Nephron progenitor cell (in vitro differentiated cells): ENCODE results near the gene TXNL4A.

Experiments used
- DNase-seq: peaks from one replicate; pipeline ENCODE4 v3.0.0; 2021
- H3K27ac Mint-ChIP-seq: 2 replicates; pipeline ENCODE4 v1.8.0; 2021; ENCODE audit warnings: mild to moderate bottlenecking, moderate library complexity, mixed read lengths
- H3K27me3 Mint-ChIP-seq: 2 replicates; pipeline ENCODE4 v1.8.0; 2021; ENCODE audit warnings: mild to moderate bottlenecking, low read depth, mixed read lengths; ENCODE audit not compliant: poor library complexity
- H3K36me3 Mint-ChIP-seq: 2 replicates; pipeline ENCODE4 v1.8.0; 2021; ENCODE audit warnings: low read depth, mixed read lengths
- H3K4me1 Mint-ChIP-seq: 2 replicates; pipeline ENCODE4 v1.8.0; 2021; ENCODE audit warnings: mixed read lengths
- H3K4me3 Mint-ChIP-seq: 2 replicates; pipeline ENCODE4 v1.8.0; 2021; ENCODE audit warnings: mild to moderate bottlenecking, moderate library complexity, mixed read lengths
- H3K9me3 Mint-ChIP-seq: 2 replicates; pipeline ENCODE4 v1.8.0; 2021; ENCODE audit warnings: mild to moderate bottlenecking, moderate library complexity, mixed read lengths
- TF ChIP-seq, protein P1 (sequence below): fragments of 200-600 bp; sonication (generic); IDR thresholded peaks from 2 replicates; pipeline ENCODE4 v1.5.0; 2021; ENCODE audit warnings: antibody characterized with exemption

The TXNL4A gene

GRCh38 chr18:79941473-79942119, 46.8 kb downstream of the TXNL4A start:
- H3K4me3 Mint-ChIP-seq, result no peak overlapping the region
- no peak for DNase-seq

DNA sequence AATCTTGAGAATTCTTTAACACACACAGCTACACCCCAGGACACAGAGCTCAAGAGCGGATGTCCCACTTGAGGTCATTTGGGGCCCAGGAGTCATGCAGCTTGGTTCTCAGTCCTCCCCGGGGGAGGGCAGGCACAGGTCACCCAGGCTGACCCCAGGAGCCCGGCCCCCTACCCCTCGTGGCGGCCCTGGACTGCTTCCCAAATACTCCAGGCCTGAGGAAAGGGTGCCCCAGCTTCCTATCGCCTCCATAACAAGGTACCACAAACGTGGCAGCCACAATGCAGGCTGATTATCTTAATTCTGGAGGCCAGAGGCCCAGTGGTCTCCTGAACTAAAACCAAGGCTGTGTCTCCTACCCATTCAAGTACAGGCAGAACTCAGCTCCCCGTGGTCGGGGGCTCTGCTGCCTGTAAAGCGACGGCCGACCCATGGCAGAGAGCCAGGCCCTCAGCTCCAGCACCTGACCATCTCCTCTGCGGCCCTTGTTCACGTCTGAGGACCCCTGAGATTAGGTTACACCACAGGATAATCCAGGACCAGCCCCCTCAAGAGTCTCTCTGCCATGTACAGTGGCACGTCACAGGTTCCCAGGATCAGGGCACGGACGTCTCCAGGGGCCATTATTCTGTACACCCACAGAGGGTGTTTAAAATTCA, 47.4 kb downstream of the TXNL4A start:
- Mint-ChIP-seq H3K4me1 (peaks cover 20% of the 10 kb centered on the region), H3K9me3 (peaks cover 23% of the 10 kb centered on the region), H3K27ac (no peak overlapping the region), H3K4me3 (no peak overlapping the region), H3K27me3 (peaks cover 5% of the 10 kb centered on the region), H3K36me3 (peaks cover 52% of the 10 kb centered on the region)
- no peak for DNase-seq
- TF ChIP-seq, protein P1, sequence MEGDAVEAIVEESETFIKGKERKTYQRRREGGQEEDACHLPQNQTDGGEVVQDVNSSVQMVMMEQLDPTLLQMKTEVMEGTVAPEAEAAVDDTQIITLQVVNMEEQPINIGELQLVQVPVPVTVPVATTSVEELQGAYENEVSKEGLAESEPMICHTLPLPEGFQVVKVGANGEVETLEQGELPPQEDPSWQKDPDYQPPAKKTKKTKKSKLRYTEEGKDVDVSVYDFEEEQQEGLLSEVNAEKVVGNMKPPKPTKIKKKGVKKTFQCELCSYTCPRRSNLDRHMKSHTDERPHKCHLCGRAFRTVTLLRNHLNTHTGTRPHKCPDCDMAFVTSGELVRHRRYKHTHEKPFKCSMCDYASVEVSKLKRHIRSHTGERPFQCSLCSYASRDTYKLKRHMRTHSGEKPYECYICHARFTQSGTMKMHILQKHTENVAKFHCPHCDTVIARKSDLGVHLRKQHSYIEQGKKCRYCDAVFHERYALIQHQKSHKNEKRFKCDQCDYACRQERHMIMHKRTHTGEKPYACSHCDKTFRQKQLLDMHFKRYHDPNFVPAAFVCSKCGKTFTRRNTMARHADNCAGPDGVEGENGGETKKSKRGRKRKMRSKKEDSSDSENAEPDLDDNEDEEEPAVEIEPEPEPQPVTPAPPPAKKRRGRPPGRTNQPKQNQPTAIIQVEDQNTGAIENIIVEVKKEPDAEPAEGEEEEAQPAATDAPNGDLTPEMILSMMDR, result no peak

More at GRCh38 chr18:79941473-79942119, 46.8 kb downstream of the TXNL4A start:
- Mint-ChIP-seq H3K27me3 (peaks cover 5% of the 10 kb centered on the region), H3K36me3 (peaks cover 45% of the 10 kb centered on the region), H3K4me1 (peaks cover 26% of the 10 kb centered on the region), H3K27ac (no peak overlapping the region), H3K9me3 (peaks cover 16% of the 10 kb centered on the region)
- TF ChIP-seq, protein P1, result no peak

DNA sequence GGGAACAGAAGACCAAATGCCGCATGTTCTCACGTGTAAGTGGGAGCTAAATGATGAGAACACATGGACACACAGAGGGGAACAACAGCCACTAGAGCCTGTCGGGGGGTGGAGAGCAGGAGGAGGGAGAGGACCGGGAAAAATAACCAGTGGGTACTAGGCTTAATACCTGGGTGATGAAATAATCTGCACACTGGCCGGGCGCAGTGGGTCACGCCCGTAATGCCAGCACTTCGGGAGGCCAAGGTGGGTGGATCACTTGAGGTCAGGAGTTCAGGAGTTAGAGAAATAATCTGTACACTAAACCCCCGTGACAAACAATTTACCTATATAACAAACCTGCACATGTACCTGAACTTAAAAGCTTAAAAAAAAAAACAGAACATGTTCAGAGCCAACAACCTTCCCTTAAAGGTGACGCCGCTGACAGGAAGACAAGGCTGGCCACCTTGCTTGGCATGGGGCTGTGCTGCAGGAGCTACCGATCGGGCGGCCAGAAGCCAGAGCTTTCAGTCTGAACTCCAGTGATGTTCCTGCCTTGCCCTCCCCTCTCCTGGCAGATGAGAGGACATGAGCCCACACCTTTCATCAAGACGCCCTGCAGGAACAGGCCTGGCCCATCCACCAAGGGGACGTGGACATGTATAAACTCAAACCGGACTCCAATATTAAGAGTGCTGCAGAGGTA, 48.1 kb downstream of the TXNL4A start:
- Mint-ChIP-seq H3K4me1 (peaks cover 13% of the 10 kb centered on the region), H3K36me3 (peaks cover 58% of the 10 kb centered on the region), H3K27me3 (peaks cover 3% of the 10 kb centered on the region), H3K9me3 (peaks cover 29% of the 10 kb centered on the region), H3K4me3 (no peak overlapping the region), H3K27ac (no peak overlapping the region)
- no peak for DNase-seq
- TF ChIP-seq, protein P1, result no peak

- no peaks in the 10 kb centered on the region for H3K27me3 Mint-ChIP-seq
- no peak for DNase-seq
- no peak overlapping the region for H3K4me3 Mint-ChIP-seq
- no peak overlapping the region for H3K27ac Mint-ChIP-seq
- H3K36me3 Mint-ChIP-seq, result peaks cover 70% of the 10 kb centered on the region
- H3K4me1 Mint-ChIP-seq, result peaks cover 8% of the 10 kb centered on the region
- TF ChIP-seq, protein P1, result no peak
- peaks cover 35% of the 10 kb centered on the region for H3K9me3 Mint-ChIP-seq
Observed at GRCh38 chr18:79939096-79939495, 49.3 kb downstream of the TXNL4A start.

DNA sequence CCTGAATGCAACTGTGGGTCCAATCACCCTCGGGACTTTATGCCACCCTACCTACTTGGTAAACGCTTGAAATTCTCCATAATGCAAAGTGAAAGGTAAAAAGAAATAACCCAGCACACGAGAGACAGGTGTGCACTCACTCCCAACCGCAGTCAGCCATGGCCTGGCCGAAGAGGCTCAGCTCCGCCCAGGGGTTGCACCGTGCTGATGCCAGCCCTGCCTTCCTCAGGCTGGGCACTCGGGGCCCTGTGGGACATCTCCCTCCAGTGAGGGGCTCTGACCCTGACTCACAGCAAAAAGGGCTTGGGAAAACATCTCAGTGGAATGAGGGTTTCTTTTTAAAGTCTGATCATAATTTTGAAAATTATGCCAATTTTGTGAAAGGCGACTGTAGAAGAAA, 50.2 kb downstream of the TXNL4A start:
- TF ChIP-seq, protein P1, result no peak
- H3K36me3 Mint-ChIP-seq, result peaks cover 79% of the 10 kb centered on the region
- peaks cover 44% of the 10 kb centered on the region for H3K9me3 Mint-ChIP-seq
- no peaks in the 10 kb centered on the region for H3K27me3 Mint-ChIP-seq
- H3K27ac Mint-ChIP-seq, result no peak overlapping the region
- DNase-seq, result no peak
- peaks cover 12% of the 10 kb centered on the region for H3K4me1 Mint-ChIP-seq
- no peak overlapping the region for H3K4me3 Mint-ChIP-seq
